ENCODE data around the gene SYT2.

- TF ChIP-seq CTCF (IDR thresholded peaks at IDR 0.05 in 2 of 3, conservative IDR thresholded peaks at IDR 0.05 in 1 of 3; ENCODE audit: control insufficient read depth in 2 of 3, extremely low read depth in 1 of 3, insufficient read depth in 1 of 3, low read depth in 3 of 3, low read length in 3 of 3) = no peak
- no peak for TF ChIP-seq RB1 (IDR thresholded peaks at IDR 0.05; ENCODE audit: borderline replicate concordance)
- no peak for TF ChIP-seq HDAC6 (IDR thresholded peaks at IDR 0.05; ENCODE audit: unreplicated experiment)
- TF ChIP-seq ZBTB33 (IDR thresholded peaks at IDR 0.05) = no peak
- no peak for TF ChIP-seq HDGF (IDR thresholded peaks at IDR 0.05)
- no peak for TF ChIP-seq SUZ12 (IDR thresholded peaks at IDR 0.05; ENCODE audit: unreplicated experiment)
- no peak for TF ChIP-seq ZNF274 (IDR thresholded peaks at IDR 0.05; ENCODE audit: insufficient read depth, insufficient read length)
- no peak for TF ChIP-seq SMC3 (IDR thresholded peaks at IDR 0.05; ENCODE audit: borderline replicate concordance, low read length)
These were observed 113.6 kb downstream of the SYT2 start for GRCh38 chr1:202596638-202597037.
